Progenitor cell of endocrine pancreas (in vitro differentiated cells): Measurements from ENCODE around the gene SIM2. TPM values are rescaled to one million over a fixed set of nuclear protein-coding genes. Genes with fewer than 3 reads are reported as not detected.

Experiments used
- DNase-seq: peaks from one replicate; pipeline ENCODE4 v3.0.0; 2021; ENCODE audit warnings: low spot score; ENCODE audit not compliant: unreplicated experiment
- H3K27ac Mint-ChIP-seq: 2 replicates; pipeline ENCODE4 v1.8.0; 2021; ENCODE audit warnings: mild to moderate bottlenecking, moderate library complexity, mixed read lengths
- H3K27me3 Mint-ChIP-seq: 2 replicates; pipeline ENCODE4 v1.8.0; 2021; ENCODE audit warnings: mixed read lengths
- H3K36me3 Mint-ChIP-seq: 2 replicates; pipeline ENCODE4 v1.8.0; 2022; ENCODE audit warnings: mixed read lengths; ENCODE audit not compliant: insufficient read depth
- H3K4me1 Mint-ChIP-seq: 2 replicates; pipeline ENCODE4 v1.8.0; 2021; ENCODE audit warnings: low read depth, mixed read lengths
- H3K4me3 Mint-ChIP-seq: 2 replicates; pipeline ENCODE4 v1.8.0; 2021; ENCODE audit warnings: low read depth, mild to moderate bottlenecking, moderate library complexity, mixed read lengths
- H3K9me3 Mint-ChIP-seq: 2 replicates; pipeline ENCODE4 v1.8.0; 2021; ENCODE audit warnings: low read depth, mixed read lengths
- CTCF ChIP-seq: fragments of 200-600 bp; sonication (generic); IDR thresholded peaks from one replicate; pipeline ENCODE4 v1.5.0; 2021; ENCODE audit warnings: antibody characterized with exemption, mild to moderate bottlenecking; ENCODE audit not compliant: unreplicated experiment
- total RNA-seq: library from RNA; stranded (reverse); gene quantifications from 2 replicates; pipeline ENCODE4 v1.2.1, GENCODE V29; 2021

Gene SIM2
- total RNA-seq, 1 donor from 2014 or later = 0.38 TPM

GRCh38 chr21:36722370-36723368 lies 23.8 kb downstream of the SIM2 start:
- Mint-ChIP-seq H3K27me3 (peaks cover 57% of the 10 kb centered on the region), H3K9me3 (no peaks in the 10 kb centered on the region), H3K4me3 (no peak overlapping the region), H3K4me1 (no peaks in the 10 kb centered on the region), H3K27ac (no peak overlapping the region), H3K36me3 (no peaks in the 10 kb centered on the region)
- TF ChIP-seq CTCF = no peak
- no peak for DNase-seq

- Mint-ChIP-seq H3K4me1 (no peaks in the 10 kb centered on the region), H3K9me3 (no peaks in the 10 kb centered on the region), H3K27ac (no peak overlapping the region), H3K27me3 (peaks cover 57% of the 10 kb centered on the region), H3K36me3 (no peaks in the 10 kb centered on the region), H3K4me3 (no peak overlapping the region)
- DNase-seq = no peak
- no peak for TF ChIP-seq CTCF
These were observed 24.5 kb downstream of the SIM2 start for GRCh38 chr21:36723371-36723881.

- no peak for TF ChIP-seq CTCF
- H3K9me3 Mint-ChIP-seq = no peaks in the 10 kb centered on the region
- no peaks in the 10 kb centered on the region for H3K36me3 Mint-ChIP-seq
- H3K27ac Mint-ChIP-seq = no peak overlapping the region
- H3K27me3 Mint-ChIP-seq = peaks cover 60% of the 10 kb centered on the region
- H3K4me1 Mint-ChIP-seq = no peaks in the 10 kb centered on the region
- DNase-seq = no peak
- no peak overlapping the region for H3K4me3 Mint-ChIP-seq
These were observed 25.7 kb downstream of the SIM2 start for GRCh38 chr21:36724660-36725059.

- no peak for DNase-seq
- no peak for TF ChIP-seq CTCF
- Mint-ChIP-seq H3K27ac (no peak overlapping the region), H3K27me3 (peaks cover 62% of the 10 kb centered on the region), H3K9me3 (no peaks in the 10 kb centered on the region), H3K4me1 (peaks cover 5% of the 10 kb centered on the region), H3K36me3 (no peaks in the 10 kb centered on the region), H3K4me3 (no peak overlapping the region)
These were observed 27.0 kb downstream of the SIM2 start for GRCh38 chr21:36725793-36726386.

GRCh38 chr21:36727866-36728265 lies 29.0 kb downstream of the SIM2 start:
- Mint-ChIP-seq H3K27ac (no peak overlapping the region), H3K36me3 (no peaks in the 10 kb centered on the region), H3K9me3 (no peaks in the 10 kb centered on the region), H3K4me3 (no peak overlapping the region), H3K27me3 (peaks cover 63% of the 10 kb centered on the region), H3K4me1 (peaks cover 5% of the 10 kb centered on the region)
- DNase-seq = no peak
- TF ChIP-seq CTCF = no peak
